Measurements from ENCODE around the gene GRIK4. TPM values are rescaled to one million over a fixed set of nuclear protein-coding genes. Genes with fewer than 3 reads are reported as not detected.

Gene GRIK4
- total RNA-seq, 2 experiments from 2014 or later = not detected

DNA sequence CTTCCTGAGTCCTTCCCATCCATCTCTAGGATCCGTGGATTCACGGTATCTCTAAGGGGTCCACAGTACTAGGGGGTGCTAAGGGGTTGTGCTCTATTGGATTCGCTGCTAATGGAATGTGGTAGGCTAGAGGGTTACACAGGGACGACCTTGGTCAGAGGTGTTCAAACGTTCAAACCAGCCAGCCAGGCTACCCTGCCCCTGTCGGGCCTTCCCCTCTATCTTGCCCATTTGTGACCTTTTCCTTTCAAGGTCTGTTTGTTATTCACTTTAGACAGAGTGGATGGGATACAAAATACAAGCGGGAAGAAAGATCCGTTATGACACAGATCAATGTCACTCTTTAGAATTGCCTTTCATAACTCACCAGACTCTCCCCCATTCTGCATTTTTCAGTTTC is 306.5 kb downstream of the GRIK4 start:
- Mint-ChIP-seq H3K4me1 (ENCODE audit: low read depth) (no peaks in the 10 kb centered on the region), H3K27ac (no peak overlapping the region), H3K9me3 (no peaks in the 10 kb centered on the region), H3K4me3 (no peak overlapping the region), H3K27me3 (peaks cover 22% of the 10 kb centered on the region), H3K36me3 (ENCODE audit: low read depth) (no peaks in the 10 kb centered on the region)
- DNase-seq = no peak
- ATAC-seq = no peak
- TF ChIP-seq, protein P1, sequence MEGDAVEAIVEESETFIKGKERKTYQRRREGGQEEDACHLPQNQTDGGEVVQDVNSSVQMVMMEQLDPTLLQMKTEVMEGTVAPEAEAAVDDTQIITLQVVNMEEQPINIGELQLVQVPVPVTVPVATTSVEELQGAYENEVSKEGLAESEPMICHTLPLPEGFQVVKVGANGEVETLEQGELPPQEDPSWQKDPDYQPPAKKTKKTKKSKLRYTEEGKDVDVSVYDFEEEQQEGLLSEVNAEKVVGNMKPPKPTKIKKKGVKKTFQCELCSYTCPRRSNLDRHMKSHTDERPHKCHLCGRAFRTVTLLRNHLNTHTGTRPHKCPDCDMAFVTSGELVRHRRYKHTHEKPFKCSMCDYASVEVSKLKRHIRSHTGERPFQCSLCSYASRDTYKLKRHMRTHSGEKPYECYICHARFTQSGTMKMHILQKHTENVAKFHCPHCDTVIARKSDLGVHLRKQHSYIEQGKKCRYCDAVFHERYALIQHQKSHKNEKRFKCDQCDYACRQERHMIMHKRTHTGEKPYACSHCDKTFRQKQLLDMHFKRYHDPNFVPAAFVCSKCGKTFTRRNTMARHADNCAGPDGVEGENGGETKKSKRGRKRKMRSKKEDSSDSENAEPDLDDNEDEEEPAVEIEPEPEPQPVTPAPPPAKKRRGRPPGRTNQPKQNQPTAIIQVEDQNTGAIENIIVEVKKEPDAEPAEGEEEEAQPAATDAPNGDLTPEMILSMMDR (IDR thresholded peaks at IDR 0.05) = no peak
- CTCF ChIA-PET = no interaction called here
- intact Hi-C loops (cut with micrococcal nuclease) = no loop called here
- POLR2A ChIA-PET = no interaction called here

GRCh38 chr11:120819003-120819402 is 307.5 kb downstream of the GRIK4 start:
- Mint-ChIP-seq H3K4me1 (ENCODE audit: low read depth) (no peaks in the 10 kb centered on the region), H3K36me3 (ENCODE audit: low read depth) (no peaks in the 10 kb centered on the region), H3K4me3 (no peak overlapping the region), H3K9me3 (no peaks in the 10 kb centered on the region), H3K27ac (no peak overlapping the region), H3K27me3 (peaks cover 22% of the 10 kb centered on the region)
- intact Hi-C loops (cut with micrococcal nuclease) = no loop called here
- ChIA-PET POLR2A (no interaction called here), CTCF (no interaction called here)
- ATAC-seq (no peak), DNase-seq (no peak)
- TF ChIP-seq, protein P1 (IDR thresholded peaks at IDR 0.05) = no peak

DNA sequence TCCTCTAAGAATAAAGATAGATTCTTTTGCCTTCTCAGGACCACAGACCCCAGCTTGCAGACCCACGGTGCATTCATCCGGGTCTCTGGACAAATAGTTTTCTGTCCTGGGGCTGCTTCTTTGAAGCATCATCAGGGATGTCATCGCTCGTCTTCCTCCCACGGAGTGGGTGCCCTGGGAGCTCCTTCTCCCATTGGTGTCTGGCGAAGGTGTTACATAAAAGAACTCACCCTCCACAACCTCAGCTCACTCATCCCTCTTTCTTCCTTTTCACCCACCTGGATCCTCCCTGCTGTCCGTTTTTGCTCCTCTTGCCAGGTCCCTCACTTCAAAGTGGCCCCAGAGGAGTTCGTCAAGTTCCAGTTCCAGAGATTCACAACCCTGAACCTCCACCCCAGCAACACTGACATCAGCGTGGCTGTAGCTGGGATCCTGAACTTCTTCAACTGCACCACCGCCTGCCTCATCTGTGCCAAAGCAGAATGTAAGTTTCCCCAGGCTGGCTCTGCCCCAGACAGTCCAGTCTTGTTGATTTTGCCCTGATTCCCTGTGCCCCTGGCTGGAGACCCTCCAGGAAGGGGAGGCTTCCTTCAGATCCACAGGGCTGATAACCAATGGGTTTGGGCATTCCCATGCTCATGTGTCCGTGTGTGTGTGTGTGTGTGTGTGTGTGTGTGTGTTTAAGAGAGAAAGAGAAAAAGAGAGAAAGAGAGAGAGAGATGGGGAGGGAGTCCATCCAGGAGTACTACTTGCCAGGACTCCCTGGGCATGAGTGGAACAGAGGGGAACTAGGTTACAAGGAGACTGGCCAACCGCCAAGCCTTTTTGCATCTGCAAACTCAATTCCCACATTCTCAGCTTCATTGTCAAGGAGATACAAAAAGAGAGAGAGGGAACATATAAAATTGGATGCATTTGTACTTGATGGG is 308.2 kb downstream of the GRIK4 start:
- ChIA-PET POLR2A (no interaction called here), CTCF (no interaction called here)
- Mint-ChIP-seq H3K27ac (no peak overlapping the region), H3K4me3 (no peak overlapping the region), H3K4me1 (ENCODE audit: low read depth) (no peaks in the 10 kb centered on the region), H3K9me3 (no peaks in the 10 kb centered on the region), H3K27me3 (peaks cover 22% of the 10 kb centered on the region), H3K36me3 (ENCODE audit: low read depth) (no peaks in the 10 kb centered on the region)
- TF ChIP-seq, protein P1 (IDR thresholded peaks at IDR 0.05) = no peak
- DNase-seq = no peak
- no peak for ATAC-seq
- intact Hi-C loops (cut with micrococcal nuclease) = no loop called here

- TF ChIP-seq, protein P1 (IDR thresholded peaks at IDR 0.05) = no peak
- no peaks in the 10 kb centered on the region for H3K36me3 Mint-ChIP-seq (ENCODE audit: low read depth)
- ATAC-seq = no peak
- POLR2A ChIA-PET = no interaction called here
- CTCF ChIA-PET = no interaction called here
- no peaks in the 10 kb centered on the region for H3K9me3 Mint-ChIP-seq
- no peak for DNase-seq
- no peaks in the 10 kb centered on the region for H3K4me1 Mint-ChIP-seq (ENCODE audit: low read depth)
- H3K4me3 Mint-ChIP-seq = no peak overlapping the region
- H3K27me3 Mint-ChIP-seq = peaks cover 14% of the 10 kb centered on the region
- H3K27ac Mint-ChIP-seq = no peak overlapping the region
- intact Hi-C loops (cut with micrococcal nuclease) = no loop called here
These were observed 311.6 kb downstream of the GRIK4 start for GRCh38 chr11:120823159-120823558.

DNA sequence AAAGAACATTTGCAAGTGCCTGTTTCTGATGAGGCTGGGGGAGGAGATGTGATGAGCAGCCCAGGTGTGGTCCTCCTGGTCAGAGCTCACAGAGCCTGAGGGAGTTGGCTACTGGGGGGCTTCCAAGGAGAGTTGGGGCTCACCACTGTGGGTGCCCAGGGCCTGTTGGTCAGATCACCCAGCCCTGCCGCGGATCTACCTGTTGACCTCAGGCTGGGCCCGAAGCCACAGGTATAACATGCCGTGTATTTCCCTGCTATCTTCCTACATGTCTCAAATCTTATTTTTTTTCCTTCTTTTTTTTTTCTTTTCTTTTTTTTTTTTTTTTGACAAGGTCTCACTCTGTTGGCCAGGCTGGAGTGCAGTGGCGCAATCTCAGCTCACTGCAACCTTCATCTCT is 312.7 kb downstream of the GRIK4 start:
- Mint-ChIP-seq H3K9me3 (no peaks in the 10 kb centered on the region), H3K4me1 (ENCODE audit: low read depth) (no peaks in the 10 kb centered on the region), H3K27ac (no peak overlapping the region), H3K27me3 (peaks cover 14% of the 10 kb centered on the region), H3K36me3 (ENCODE audit: low read depth) (no peaks in the 10 kb centered on the region), H3K4me3 (no peak overlapping the region)
- intact Hi-C loops (cut with micrococcal nuclease) = no loop called here
- POLR2A ChIA-PET = no interaction called here
- CTCF ChIA-PET = no interaction called here
- TF ChIP-seq, protein P1 (IDR thresholded peaks at IDR 0.05) = no peak
- no peak for ATAC-seq
- DNase-seq = no peak
